Spinal cord (tissue), 10 donors: ENCODE data around the gene DGKZ. TPM values are rescaled to one million over a fixed set of nuclear protein-coding genes. Genes with fewer than 3 reads are reported as not detected.

Source experiments
- DNase-seq, 6 donors: peaks; one replicate each; pipeline versions ENCODE4 v3.0.0 to v3.0.0-alpha.2; 2013 to 2015; ENCODE audit warnings: low spot score in 6 of 6, low read depth in 4 of 6
- H3K27ac ChIP-seq: one replicate; pipeline ENCODE4 v1.5.1; 2013; ENCODE audit warnings: low read depth, low read length, control low read depth
- H3K27me3 ChIP-seq: one replicate; pipeline ENCODE4 v1.6.1; 2013; ENCODE audit warnings: low read length; ENCODE audit not compliant: control insufficient read depth, insufficient read depth
- H3K36me3 ChIP-seq: one replicate; pipeline ENCODE4 v1.6.1; 2013; ENCODE audit warnings: low read length; ENCODE audit not compliant: control insufficient read depth, insufficient read depth
- H3K4me1 ChIP-seq: one replicate; pipeline ENCODE4 v1.6.1; 2013; ENCODE audit warnings: low read length; ENCODE audit not compliant: control insufficient read depth, insufficient read depth
- H3K4me3 ChIP-seq: one replicate; pipeline ENCODE4 v1.5.1; 2013; ENCODE audit warnings: low read depth, low read length, control low read depth
- H3K9me3 ChIP-seq: one replicate; pipeline ENCODE4 v1.6.1; 2013; ENCODE audit warnings: low read length; ENCODE audit not compliant: control insufficient read depth, insufficient read depth
- WGBS: methylation state at CpG from one replicate; pipeline ENCODE4 v1.1.5; 2013; ENCODE audit warnings: missing lambda C conversion rate; ENCODE audit not compliant: insufficient coverage; 5-methylcytosine and 5-hydroxymethylcytosine counted together
- polyA plus RNA-seq, 2 donors: library from polyadenylated mRNA; unstranded; fragments of 120-200 nt; gene quantifications; one replicate each; pipeline ENCODE4 v1.2.1, GENCODE V29; 2013; ENCODE audit not compliant: insufficient read length in 2 of 2
- total RNA-seq, 2 donors: library from RNA; depleted of rRNA in 1 of 2; stranded (reverse); fragments of 120-200 nt in 1 of 2; fragments of >200 nt in 1 of 2; gene quantifications; one replicate each; pipeline versions ENCODE4 v1.2.3 to v1.2.4, GENCODE V29; 2013 to 2014
- donor health status: healthy.

DGKZ gene
- total and polyA plus RNA-seq, 4 donors = 27.1 to 83.2 (median 53.9) TPM

GRCh38 chr11:46334211-46334610, 13.1 kb upstream of the DGKZ start:
- Histone ChIP-seq H3K9me3 (no peaks in the 10 kb centered on the region), H3K36me3 (no peaks in the 10 kb centered on the region), H3K4me3 (no peak overlapping the region), H3K4me1 (peaks cover 71% of the 10 kb centered on the region), H3K27ac (no peak overlapping the region), H3K27me3 (peaks cover 17% of the 10 kb centered on the region)
- no peak for DNase-seq
- 92% methylated on average over 3 of the region's 3 CpGs for WGBS

- Histone ChIP-seq H3K9me3 (no peaks in the 10 kb centered on the region), H3K36me3 (no peaks in the 10 kb centered on the region), H3K4me3 (no peak overlapping the region), H3K27ac (peak overlapping the region; percentile 34), H3K27me3 (peaks cover 17% of the 10 kb centered on the region), H3K4me1 (peaks cover 70% of the 10 kb centered on the region)
- no peak for DNase-seq
- WGBS = 100% methylated on average over 1 of the region's 6 CpGs
Measured at GRCh38 chr11:46335271-46335670, 12.0 kb upstream of the DGKZ start.

- Histone ChIP-seq H3K4me1 (peaks cover 67% of the 10 kb centered on the region), H3K4me3 (no peak overlapping the region), H3K36me3 (no peaks in the 10 kb centered on the region), H3K9me3 (no peaks in the 10 kb centered on the region), H3K27me3 (peaks cover 17% of the 10 kb centered on the region), H3K27ac (peak overlapping the region; percentile 34)
- DNase-seq = peak in 2 of 6 donors; percentile 40 to 72
- 55% methylated on average over 9 of the region's 11 CpGs for WGBS
Measured at GRCh38 chr11:46335890-46336562, 11.2 kb upstream of the DGKZ start.

- H3K4me3 ChIP-seq = no peak overlapping the region
- H3K27ac ChIP-seq = peak overlapping the region; percentile 34
- no peaks in the 10 kb centered on the region for H3K9me3 ChIP-seq
- peaks cover 15% of the 10 kb centered on the region for H3K27me3 ChIP-seq
- H3K4me1 ChIP-seq = peaks cover 62% of the 10 kb centered on the region
- no peaks in the 10 kb centered on the region for H3K36me3 ChIP-seq
- DNase-seq = no peak
- 96% methylated on average over 10 of the region's 12 CpGs for WGBS
Measured at GRCh38 chr11:46336563-46337180, 10.6 kb upstream of the DGKZ start.

- Histone ChIP-seq H3K36me3 (no peaks in the 10 kb centered on the region), H3K4me3 (no peak overlapping the region), H3K27me3 (peaks cover 6% of the 10 kb centered on the region), H3K4me1 (peaks cover 62% of the 10 kb centered on the region), H3K27ac (no peak overlapping the region), H3K9me3 (no peaks in the 10 kb centered on the region)
- DNase-seq = no peak
- 90% methylated on average over 11 of the region's 13 CpGs for WGBS
Measured at GRCh38 chr11:46337626-46338345, 9.5 kb upstream of the DGKZ start.

- Histone ChIP-seq H3K36me3 (no peaks in the 10 kb centered on the region), H3K4me1 (peaks cover 58% of the 10 kb centered on the region), H3K27ac (no peak overlapping the region), H3K9me3 (no peaks in the 10 kb centered on the region), H3K4me3 (no peak overlapping the region), H3K27me3 (peaks cover 2% of the 10 kb centered on the region)
- WGBS = 55% methylated on average over 9 of the region's 9 CpGs
- no peak for DNase-seq
Measured at GRCh38 chr11:46338636-46338987, 8.7 kb upstream of the DGKZ start.

- Histone ChIP-seq H3K4me1 (peaks cover 53% of the 10 kb centered on the region), H3K36me3 (no peaks in the 10 kb centered on the region), H3K27me3 (no peaks in the 10 kb centered on the region), H3K4me3 (no peak overlapping the region), H3K27ac (peak overlapping the region; percentile 26), H3K9me3 (no peaks in the 10 kb centered on the region)
- WGBS = 19% methylated on average over 14 of the region's 16 CpGs
- peak in 2 of 6 donors; percentile 75 to 76 for DNase-seq
Measured at GRCh38 chr11:46338988-46339666, 8.1 kb upstream of the DGKZ start.

GRCh38 chr11:46339816-46340215, 7.4 kb upstream of the DGKZ start:
- WGBS = 93% methylated on average over 2 of the region's 2 CpGs
- Histone ChIP-seq H3K27ac (no peak overlapping the region), H3K4me3 (no peak overlapping the region)

GRCh38 chr11:46341454-46341853, 5.8 kb upstream of the DGKZ start:
- no peaks in the 10 kb centered on the region for H3K9me3 ChIP-seq
- no peak overlapping the region for H3K4me3 ChIP-seq
- 94% methylated on average over 2 of the region's 3 CpGs for WGBS
- H3K27ac ChIP-seq = no peak overlapping the region
- peaks cover 9% of the 10 kb centered on the region for H3K36me3 ChIP-seq
- H3K4me1 ChIP-seq = peaks cover 40% of the 10 kb centered on the region
- H3K27me3 ChIP-seq = no peaks in the 10 kb centered on the region
- DNase-seq = no peak

More at GRCh38 chr11:46339816-46340215, 7.4 kb upstream of the DGKZ start:
- Histone ChIP-seq H3K27me3 (no peaks in the 10 kb centered on the region), H3K4me1 (peaks cover 48% of the 10 kb centered on the region), H3K36me3 (no peaks in the 10 kb centered on the region), H3K9me3 (no peaks in the 10 kb centered on the region)
- DNase-seq = no peak
